DOHH2 (cell line): ENCODE measurements around the gene CREB5.

Experiments used
- H3F3A ChIP-seq: fragments of 200-600 bp; sonication (generic), shearing (Covaris generic); 2 replicates; pipeline ENCODE4 v1.6.0; 2016; ENCODE audit warnings: antibody characterized with exemption, mild to moderate bottlenecking; ENCODE audit not compliant: control insufficient read depth, insufficient read depth
- H3K27ac ChIP-seq: fragments of 200-600 bp; sonication (generic); 2 replicates; pipeline ENCODE4 v1.5.1; 2014; ENCODE audit warnings: low read depth, mild to moderate bottlenecking, low read length, moderate library complexity
- H3K27me3 ChIP-seq: fragments of 200-600 bp; sonication (generic); 2 replicates; pipeline ENCODE4 v1.6.1; 2014; ENCODE audit warnings: mild to moderate bottlenecking, low read length, mixed read lengths; ENCODE audit not compliant: control insufficient read depth
- H3K36me3 ChIP-seq: fragments of 200-600 bp; sonication (generic); 2 replicates; pipeline ENCODE4 v1.6.1; 2014; ENCODE audit warnings: mild to moderate bottlenecking, low read length, moderate library complexity, mixed read lengths; ENCODE audit not compliant: control insufficient read depth
- H3K4me1 ChIP-seq: fragments of 200-600 bp; sonication (generic); 2 replicates; pipeline ENCODE4 v1.6.1; 2014; ENCODE audit warnings: mild to moderate bottlenecking, low read length, mixed read lengths; ENCODE audit not compliant: control insufficient read depth
- H3K4me2 ChIP-seq: fragments of 200-600 bp; sonication (generic); 2 replicates; pipeline ENCODE4 v1.6.0; 2014; ENCODE audit warnings: mild to moderate bottlenecking, low read length, moderate library complexity
- H3K4me3 ChIP-seq: fragments of 200-600 bp; sonication (generic); 2 replicates; pipeline ENCODE4 v1.5.1; 2014; ENCODE audit warnings: mild to moderate bottlenecking, low read length, mixed read lengths
- H3K79me2 ChIP-seq: fragments of 200-600 bp; sonication (generic); 2 replicates; pipeline ENCODE4 v1.6.1; 2014; ENCODE audit warnings: mild to moderate bottlenecking, low read length, mixed read lengths; ENCODE audit not compliant: control insufficient read depth
- H3K9me2 ChIP-seq: fragments of 200-600 bp; sonication (generic); replicated peaks from 2 replicates; pipeline ENCODE4 v1.6.1; 2014; ENCODE audit warnings: mild to moderate bottlenecking, low read length, mixed read lengths; ENCODE audit not compliant: control insufficient read depth
- H3K9me3 ChIP-seq: fragments of 200-600 bp; sonication (generic); 2 replicates; pipeline ENCODE4 v1.6.1; 2014; ENCODE audit warnings: antibody characterized with exemption, low read length, mixed read lengths; ENCODE audit not compliant: control insufficient read depth, insufficient read depth
- H4K20me1 ChIP-seq: fragments of 200-600 bp; sonication (generic); 2 replicates; pipeline ENCODE4 v1.6.0; 2014; ENCODE audit warnings: low read depth, mild to moderate bottlenecking, antibody characterized with exemption, low read length, moderate library complexity; ENCODE audit not compliant: control insufficient read depth, insufficient read depth
- EZH2phosphoT487 ChIP-seq: fragments of 200-600 bp; sonication (generic); IDR thresholded peaks from 2 replicates; pipeline ENCODE4 v1.6.1; 2017; ENCODE audit warnings: borderline replicate concordance, mild to moderate bottlenecking, antibody characterized with exemption, low read length, moderate library complexity, mixed read lengths
- TF ChIP-seq, protein P1 (sequence below): fragments of 200-600 bp; sonication (generic); IDR thresholded peaks from one replicate; pipeline ENCODE4 v1.5.1; 2014; ENCODE audit warnings: antibody characterized with exemption, mild to moderate bottlenecking, low read depth, low read length; ENCODE audit not compliant: poor library complexity, severe bottlenecking

The CREB5 gene

DNA sequence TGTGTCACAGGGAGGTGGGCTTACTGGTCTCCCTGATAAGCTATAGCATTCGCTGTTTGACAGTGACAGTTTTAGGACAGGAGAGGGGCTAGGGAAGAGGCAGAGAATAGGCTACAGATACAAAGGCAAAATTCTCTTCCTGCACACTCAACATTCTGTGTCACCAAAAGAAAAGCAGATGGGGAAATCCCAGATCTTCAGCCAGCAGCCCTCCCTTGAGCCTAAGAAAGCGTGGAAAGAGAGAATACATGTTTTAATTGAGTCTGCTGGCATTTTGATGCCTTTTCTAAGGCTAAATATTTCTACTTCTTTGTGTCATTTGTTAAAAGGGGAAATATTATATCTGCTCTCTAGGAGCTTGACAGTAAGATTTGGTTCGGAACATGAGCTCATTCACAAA lies 298.8 kb downstream of the CREB5 start:
- H3K9me3 ChIP-seq = no peaks in the 10 kb centered on the region
- peaks cover 22% of the 10 kb centered on the region for H3K27me3 ChIP-seq
- H3K9me2 ChIP-seq = no peaks in the 10 kb centered on the region
- no peaks in the 10 kb centered on the region for H3K79me2 ChIP-seq
- H3K4me3 ChIP-seq = no peak overlapping the region
- H3K4me1 ChIP-seq = peaks cover 5% of the 10 kb centered on the region
- no peak overlapping the region for H3K27ac ChIP-seq
- H3K4me2 ChIP-seq = no peak overlapping the region
- H4K20me1 ChIP-seq = 0 out of 2 replicates have a peak, but pooled peaks cover 14% of the 10 kb centered on the region
- 0 out of 2 replicates have a peak, but pooled peaks cover 2% of the 10 kb centered on the region for H3F3A ChIP-seq
- TF ChIP-seq, protein P1, sequence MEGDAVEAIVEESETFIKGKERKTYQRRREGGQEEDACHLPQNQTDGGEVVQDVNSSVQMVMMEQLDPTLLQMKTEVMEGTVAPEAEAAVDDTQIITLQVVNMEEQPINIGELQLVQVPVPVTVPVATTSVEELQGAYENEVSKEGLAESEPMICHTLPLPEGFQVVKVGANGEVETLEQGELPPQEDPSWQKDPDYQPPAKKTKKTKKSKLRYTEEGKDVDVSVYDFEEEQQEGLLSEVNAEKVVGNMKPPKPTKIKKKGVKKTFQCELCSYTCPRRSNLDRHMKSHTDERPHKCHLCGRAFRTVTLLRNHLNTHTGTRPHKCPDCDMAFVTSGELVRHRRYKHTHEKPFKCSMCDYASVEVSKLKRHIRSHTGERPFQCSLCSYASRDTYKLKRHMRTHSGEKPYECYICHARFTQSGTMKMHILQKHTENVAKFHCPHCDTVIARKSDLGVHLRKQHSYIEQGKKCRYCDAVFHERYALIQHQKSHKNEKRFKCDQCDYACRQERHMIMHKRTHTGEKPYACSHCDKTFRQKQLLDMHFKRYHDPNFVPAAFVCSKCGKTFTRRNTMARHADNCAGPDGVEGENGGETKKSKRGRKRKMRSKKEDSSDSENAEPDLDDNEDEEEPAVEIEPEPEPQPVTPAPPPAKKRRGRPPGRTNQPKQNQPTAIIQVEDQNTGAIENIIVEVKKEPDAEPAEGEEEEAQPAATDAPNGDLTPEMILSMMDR = no peak
- no peak for TF ChIP-seq EZH2phosphoT487
- no peaks in the 10 kb centered on the region for H3K36me3 ChIP-seq

DNA sequence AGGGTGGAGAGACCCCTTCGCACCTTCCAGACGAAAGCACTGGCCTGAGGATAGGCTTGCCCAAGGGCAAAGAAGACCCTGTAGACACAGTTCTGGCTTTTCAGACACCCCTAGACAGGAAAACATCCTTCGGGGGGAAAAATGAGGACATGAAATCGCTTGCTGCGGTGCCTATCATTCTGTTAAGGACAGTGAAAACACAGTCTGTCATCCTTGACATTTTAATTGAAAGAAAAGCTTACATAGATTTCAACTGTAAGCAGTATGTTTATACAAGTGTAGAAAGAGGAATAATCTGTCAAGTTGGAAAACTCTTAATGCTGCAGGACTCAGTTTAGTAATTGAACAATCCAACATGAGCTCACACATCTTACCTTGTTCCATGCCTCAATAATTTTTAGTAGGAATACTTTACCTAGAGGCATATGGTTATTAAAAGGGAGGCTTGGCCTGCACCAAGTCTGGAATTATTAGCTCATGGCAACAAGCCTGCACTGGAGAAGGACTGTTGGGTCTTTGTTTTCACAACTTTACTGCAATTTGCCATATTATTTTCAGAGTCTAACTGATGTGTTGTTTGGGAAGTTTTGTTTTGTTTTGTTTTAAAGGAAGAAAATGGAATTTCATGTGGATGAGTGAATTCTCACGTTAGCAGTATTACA lies 302.3 kb downstream of the CREB5 start:
- no peaks in the 10 kb centered on the region for H3K36me3 ChIP-seq
- no peaks in the 10 kb centered on the region; the same call in 1 of the 2 replicates for H3K27me3 ChIP-seq
- no peaks in the 10 kb centered on the region for H3K4me1 ChIP-seq
- no peak overlapping the region for H3K4me2 ChIP-seq
- no peak overlapping the region for H3K27ac ChIP-seq
- no peaks in the 10 kb centered on the region for H3K9me3 ChIP-seq
- 0 out of 2 replicates have a peak, but pooled peaks cover 2% of the 10 kb centered on the region for H3F3A ChIP-seq
- no peak for TF ChIP-seq EZH2phosphoT487
- TF ChIP-seq, protein P1 = no peak
- H4K20me1 ChIP-seq = no peaks in the 10 kb centered on the region
- H3K9me2 ChIP-seq = no peaks in the 10 kb centered on the region
- H3K4me3 ChIP-seq = no peak overlapping the region
- no peaks in the 10 kb centered on the region for H3K79me2 ChIP-seq

DNA sequence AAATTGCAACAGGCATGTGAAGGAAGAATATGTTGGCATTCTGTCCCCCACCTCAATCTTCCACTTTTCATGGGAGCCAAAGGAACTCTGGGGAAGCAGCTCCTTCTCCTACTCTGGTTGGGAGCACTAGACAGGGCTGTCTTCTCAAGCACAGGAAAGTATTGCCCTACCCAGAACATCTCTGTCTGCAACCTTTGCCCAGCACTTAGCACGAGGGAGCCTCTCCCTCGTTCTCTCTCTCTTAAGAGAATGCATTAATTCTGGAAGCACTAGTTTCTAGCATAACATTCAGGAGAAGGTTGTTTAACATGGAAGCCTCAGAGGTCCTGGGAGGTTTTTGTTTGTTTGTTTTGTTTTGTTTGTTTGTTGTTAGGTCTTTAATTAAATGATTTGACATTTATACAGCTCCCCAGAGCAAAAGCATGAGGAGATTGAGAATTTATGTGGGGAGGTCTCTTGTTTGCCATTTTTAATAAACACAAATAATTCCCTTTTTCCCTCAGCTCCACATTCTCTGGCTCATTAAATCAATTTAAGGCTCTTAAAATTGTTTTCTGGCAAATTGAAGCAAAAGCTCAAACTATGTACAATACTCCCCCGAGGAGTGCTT lies 305.2 kb downstream of the CREB5 start:
- H3K9me3 ChIP-seq = no peaks in the 10 kb centered on the region
- TF ChIP-seq, protein P1 = no peak
- no peak for TF ChIP-seq EZH2phosphoT487

More for the DNA sequence above, 305.2 kb downstream of the CREB5 start:
- Histone ChIP-seq H3K4me2 (no peak overlapping the region), H3K79me2 (no peaks in the 10 kb centered on the region), H3K9me2 (no peaks in the 10 kb centered on the region), H3F3A (no peaks in the 10 kb centered on the region), H3K4me1 (no peaks in the 10 kb centered on the region), H3K27me3 (no peaks in the 10 kb centered on the region), H3K27ac (no peak overlapping the region), H4K20me1 (no peaks in the 10 kb centered on the region), H3K36me3 (no peaks in the 10 kb centered on the region), H3K4me3 (no peak overlapping the region)
